Measurements from ENCODE around the gene SLC4A5. TPM values are rescaled to one million over a fixed set of nuclear protein-coding genes. Genes with fewer than 3 reads are reported as not detected.

Gene SLC4A5
- polyA plus RNA-seq, 1 of the 3 experiments (the other 2 are of a cell fraction), result 0.25 TPM

DNA sequence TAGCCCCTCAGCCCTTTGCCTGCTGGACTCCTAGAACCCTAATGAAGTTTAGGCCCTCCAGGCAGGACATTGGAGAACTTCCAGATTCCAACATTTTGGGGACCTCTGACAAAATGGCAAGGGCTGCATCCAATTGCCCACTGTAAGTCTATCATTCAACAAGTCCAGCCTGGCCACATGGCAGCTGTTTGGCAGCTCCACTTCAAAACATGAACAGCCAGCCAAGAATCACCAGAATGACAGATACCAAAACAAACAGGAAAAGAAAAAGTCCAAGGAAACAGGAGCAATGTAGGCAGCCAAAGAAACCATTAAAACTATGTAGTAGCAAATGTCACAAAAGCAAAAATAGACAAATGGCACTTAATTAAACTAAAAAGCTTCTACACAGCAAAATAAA is 25.5 kb downstream of the SLC4A5 start:
- H3K9me2 ChIP-seq, result no peaks in the 10 kb centered on the region
- CTCF ChIA-PET, result interaction anchor here (1.4 to 9.6 kb wide), 2 partner anchors 17 to 74 kb away, joined by 4 to 63 read pairs; no protein-coding TSS in a partner anchor
- H3K79me2 ChIP-seq (ENCODE audit: insufficient read depth), result no peaks in the 10 kb centered on the region
- peaks cover 0 to 12% of the 10 kb centered on the region in 2 experiments; a peak in 2 of 4 replicates for H3K4me1 ChIP-seq (ENCODE audit: control insufficient read depth in 1 of 2, insufficient read depth in 2 of 2, low read depth in 1 of 2, low read length in 1 of 2)
- H3K4me2 ChIP-seq, result no peak overlapping the region
- no peaks in the 10 kb centered on the region for H3K27me3 ChIP-seq (ENCODE audit: insufficient read depth)
- no peak for DNase-seq
- no peak overlapping the region for H3K4me3 ChIP-seq (ENCODE audit: low read depth in 2 of 2, low read length in 1 of 2)
- no peaks in the 10 kb centered on the region for H3K9me3 ChIP-seq
- no peaks in the 10 kb centered on the region for H3K36me3 ChIP-seq (replicated peaks in 1 of 2; ENCODE audit: control insufficient read depth in 1 of 2, insufficient read depth in 2 of 2, low read length in 1 of 2)
- no peak overlapping the region for H3K27ac ChIP-seq (ENCODE audit: low read depth in 2 of 2, low read length in 1 of 2)
- H2AFZ ChIP-seq (ENCODE audit: low read depth), result no peak overlapping the region
- H4K20me1 ChIP-seq (ENCODE audit: insufficient read depth), result no peaks in the 10 kb centered on the region
- no peak for TF ChIP-seq RXRA (IDR thresholded peaks at IDR 0.05; ENCODE audit: borderline replicate concordance, low read depth)
- POLR2A ChIA-PET, result no interaction called here
- no peaks in the 10 kb centered on the region for H3F3A ChIP-seq (replicated peaks; ENCODE audit: insufficient read depth)
- H3K9ac ChIP-seq, result no peak overlapping the region

DNA sequence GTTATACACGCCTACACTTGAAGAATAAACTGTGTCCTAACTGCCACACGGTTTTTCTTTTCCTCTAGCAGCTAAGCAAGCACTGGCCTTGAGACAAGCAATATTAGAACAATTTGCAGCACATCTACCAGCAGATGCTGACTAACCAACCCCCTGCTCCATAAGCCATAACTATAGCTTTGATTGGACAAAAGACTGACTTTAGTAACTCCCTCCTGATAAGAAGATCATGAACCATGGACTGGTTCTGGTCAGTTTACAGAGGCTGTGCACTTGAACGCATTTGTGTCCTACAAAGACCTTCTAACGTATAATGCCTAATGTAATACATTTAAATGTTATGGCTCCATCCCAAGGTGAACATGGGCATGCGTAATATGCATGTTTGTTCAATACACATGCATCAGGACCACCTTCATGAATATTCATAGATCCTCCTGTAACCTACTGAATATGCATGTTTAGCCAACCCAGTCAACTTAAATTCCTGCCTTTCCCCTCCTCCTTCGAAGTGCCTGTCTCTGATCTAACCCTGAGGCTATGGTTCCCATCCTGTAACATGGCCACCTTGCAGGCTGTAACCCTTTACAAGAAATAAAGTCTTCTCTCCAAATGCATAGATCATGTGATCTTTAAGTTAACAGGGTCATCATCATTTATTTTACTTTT is 26.5 kb downstream of the SLC4A5 start:
- H3K9me3 ChIP-seq, result no peaks in the 10 kb centered on the region
- CTCF ChIA-PET, result interaction anchor here (0.7 to 9.6 kb wide), 3 partner anchors 18 to 75 kb away, joined by 4 to 63 read pairs (median 5); no protein-coding TSS in a partner anchor
- no peaks in the 10 kb centered on the region for H4K20me1 ChIP-seq (ENCODE audit: insufficient read depth)
- no peaks in the 10 kb centered on the region for H3K79me2 ChIP-seq (ENCODE audit: insufficient read depth)
- no peak overlapping the region for H3K4me3 ChIP-seq (ENCODE audit: low read depth in 2 of 2, low read length in 1 of 2)
- H3K4me1 ChIP-seq (ENCODE audit: control insufficient read depth in 1 of 2, insufficient read depth in 2 of 2, low read depth in 1 of 2, low read length in 1 of 2), result peaks cover 0 to 12% of the 10 kb centered on the region in 2 experiments; a peak in 2 of 4 replicates
- H3F3A ChIP-seq (replicated peaks; ENCODE audit: insufficient read depth), result no peaks in the 10 kb centered on the region
- no peak overlapping the region for H3K9ac ChIP-seq
- no peak overlapping the region for H3K27ac ChIP-seq (ENCODE audit: low read depth in 2 of 2, low read length in 1 of 2)
- no peaks in the 10 kb centered on the region for H3K9me2 ChIP-seq
- H3K4me2 ChIP-seq, result no peak overlapping the region
- POLR2A ChIA-PET, result no interaction called here
- DNase-seq, result no peak
- H3K27me3 ChIP-seq (ENCODE audit: insufficient read depth), result no peaks in the 10 kb centered on the region
- H2AFZ ChIP-seq (ENCODE audit: low read depth), result no peak overlapping the region
- 72% methylated on average over 6 of the region's 6 CpGs for WGBS (ENCODE audit: low lambda C conversion rate)
- no peaks in the 10 kb centered on the region for H3K36me3 ChIP-seq (replicated peaks in 1 of 2; ENCODE audit: control insufficient read depth in 1 of 2, insufficient read depth in 2 of 2, low read length in 1 of 2)
- no peak for TF ChIP-seq TEAD4 (IDR thresholded peaks at IDR 0.05; ENCODE audit: borderline replicate concordance, insufficient read depth)
- no peak for TF ChIP-seq FOXM1 (IDR thresholded peaks at IDR 0.05; ENCODE audit: low read depth)
- TF ChIP-seq RAD21 (IDR thresholded peaks at IDR 0.05; ENCODE audit: low read length), result no peak
- TF ChIP-seq, protein P1, sequence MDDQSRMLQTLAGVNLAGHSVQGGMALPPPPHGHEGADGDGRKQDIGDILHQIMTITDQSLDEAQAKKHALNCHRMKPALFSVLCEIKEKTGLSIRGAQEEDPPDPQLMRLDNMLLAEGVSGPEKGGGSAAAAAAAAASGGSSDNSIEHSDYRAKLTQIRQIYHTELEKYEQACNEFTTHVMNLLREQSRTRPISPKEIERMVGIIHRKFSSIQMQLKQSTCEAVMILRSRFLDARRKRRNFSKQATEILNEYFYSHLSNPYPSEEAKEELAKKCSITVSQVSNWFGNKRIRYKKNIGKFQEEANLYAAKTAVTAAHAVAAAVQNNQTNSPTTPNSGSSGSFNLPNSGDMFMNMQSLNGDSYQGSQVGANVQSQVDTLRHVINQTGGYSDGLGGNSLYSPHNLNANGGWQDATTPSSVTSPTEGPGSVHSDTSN (IDR thresholded peaks at IDR 0.05), result no peak
- TF ChIP-seq RCOR1 (IDR thresholded peaks at IDR 0.05; ENCODE audit: low read length), result no peak
- TF ChIP-seq YY1 (IDR thresholded peaks at IDR 0.05; ENCODE audit: low read depth), result no peak
- no peak for TF ChIP-seq USF2 (IDR thresholded peaks at IDR 0.05; ENCODE audit: borderline replicate concordance, low read depth, low read length)
- no peak for TF ChIP-seq MXI1 (IDR thresholded peaks at IDR 0.05; ENCODE audit: low read depth, low read length)
- no peak for TF ChIP-seq RFX5 (IDR thresholded peaks at IDR 0.05; ENCODE audit: low read length)
- no peak for TF ChIP-seq SIN3A (IDR thresholded peaks at IDR 0.05; ENCODE audit: borderline replicate concordance, low read depth, low read length)
- TF ChIP-seq POLR2AphosphoS5 (IDR thresholded peaks at IDR 0.05; ENCODE audit: low read depth, low read length), result no peak
- TF ChIP-seq, protein P2, sequence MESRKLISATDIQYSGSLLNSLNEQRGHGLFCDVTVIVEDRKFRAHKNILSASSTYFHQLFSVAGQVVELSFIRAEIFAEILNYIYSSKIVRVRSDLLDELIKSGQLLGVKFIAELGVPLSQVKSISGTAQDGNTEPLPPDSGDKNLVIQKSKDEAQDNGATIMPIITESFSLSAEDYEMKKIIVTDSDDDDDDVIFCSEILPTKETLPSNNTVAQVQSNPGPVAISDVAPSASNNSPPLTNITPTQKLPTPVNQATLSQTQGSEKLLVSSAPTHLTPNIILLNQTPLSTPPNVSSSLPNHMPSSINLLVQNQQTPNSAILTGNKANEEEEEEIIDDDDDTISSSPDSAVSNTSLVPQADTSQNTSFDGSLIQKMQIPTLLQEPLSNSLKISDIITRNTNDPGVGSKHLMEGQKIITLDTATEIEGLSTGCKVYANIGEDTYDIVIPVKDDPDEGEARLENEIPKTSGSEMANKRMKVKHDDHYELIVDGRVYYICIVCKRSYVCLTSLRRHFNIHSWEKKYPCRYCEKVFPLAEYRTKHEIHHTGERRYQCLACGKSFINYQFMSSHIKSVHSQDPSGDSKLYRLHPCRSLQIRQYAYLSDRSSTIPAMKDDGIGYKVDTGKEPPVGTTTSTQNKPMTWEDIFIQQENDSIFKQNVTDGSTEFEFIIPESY (IDR thresholded peaks at IDR 0.05; ENCODE audit: borderline replicate concordance, low read depth), result no peak
- TF ChIP-seq GABPA (IDR thresholded peaks at IDR 0.05; ENCODE audit: low read depth), result no peak
